Trophoblast cell (in vitro differentiated cells and primary cell): ENCODE results near the gene PRKCE.

ENCODE experiments used
- DNase-seq, 2 donors: peaks; one replicate each; pipeline ENCODE4 v3.0.0-alpha.2; 2016
- H2AFZ ChIP-seq: 2 replicates; pipeline ENCODE4 v1.6.1; 2013; ENCODE audit warnings: low read length, moderate library complexity, mild to moderate bottlenecking; ENCODE audit not compliant: insufficient read depth, poor library complexity
- H2AK5ac ChIP-seq: 2 replicates; pipeline ENCODE4 v1.6.1; 2013; ENCODE audit warnings: mild to moderate bottlenecking, low read length
- H2BK120ac ChIP-seq: 2 replicates; pipeline ENCODE4 v1.6.1; 2013; ENCODE audit warnings: low read length, mild to moderate bottlenecking, moderate library complexity; ENCODE audit not compliant: insufficient read depth, poor library complexity
- H2BK12ac ChIP-seq: 2 replicates; pipeline ENCODE4 v1.6.1; 2013; ENCODE audit warnings: mild to moderate bottlenecking, low read length, moderate library complexity
- H2BK5ac ChIP-seq: 2 replicates; pipeline ENCODE4 v1.6.1; 2013; ENCODE audit warnings: low read length, low read depth, moderate library complexity, mild to moderate bottlenecking; ENCODE audit not compliant: poor library complexity
- H3K14ac ChIP-seq: 2 replicates; pipeline ENCODE4 v1.6.1; 2013; ENCODE audit warnings: mild to moderate bottlenecking, low read length
- H3K18ac ChIP-seq: 2 replicates; pipeline ENCODE4 v1.6.1; 2013; ENCODE audit warnings: mild to moderate bottlenecking, low read length
- H3K23ac ChIP-seq: 2 replicates; pipeline ENCODE4 v1.6.1; 2013; ENCODE audit warnings: low read length
- H3K27ac ChIP-seq: 2 replicates; pipeline ENCODE4 v1.5.1; 2013; ENCODE audit warnings: low read depth, mild to moderate bottlenecking, inconsistent platforms, low read length, moderate library complexity
- H3K27me3 ChIP-seq: 2 replicates; pipeline ENCODE4 v1.6.1; 2013; ENCODE audit warnings: inconsistent platforms, mild to moderate bottlenecking, low read length, moderate library complexity; ENCODE audit not compliant: insufficient read depth
- H3K36me3 ChIP-seq, 2 experiments: 1 replicate in 1 of 2; 2 replicates in 1 of 2; pipeline ENCODE4 v1.6.1; 2013; ENCODE audit warnings: low read length in 2 of 2, mild to moderate bottlenecking in 2 of 2, moderate library complexity in 1 of 2; ENCODE audit not compliant: insufficient read depth in 2 of 2, control insufficient read depth in 1 of 2
- H3K4ac ChIP-seq: 2 replicates; pipeline ENCODE4 v1.6.1; 2013; ENCODE audit warnings: low read depth, mild to moderate bottlenecking, low read length, moderate library complexity
- H3K4me1 ChIP-seq, 2 experiments: 1 replicate in 1 of 2; 2 replicates in 1 of 2; pipeline ENCODE4 v1.6.1; 2013; ENCODE audit warnings: low read length in 2 of 2, mild to moderate bottlenecking in 2 of 2, moderate library complexity in 1 of 2; ENCODE audit not compliant: insufficient read depth in 2 of 2, control insufficient read depth in 1 of 2
- H3K4me2 ChIP-seq: 2 replicates; pipeline ENCODE4 v1.6.1; 2013; ENCODE audit warnings: inconsistent platforms, mild to moderate bottlenecking, low read length, moderate library complexity
- H3K4me3 ChIP-seq: 2 replicates; pipeline ENCODE4 v1.5.1; 2013; ENCODE audit warnings: mild to moderate bottlenecking, low read depth, low read length, inconsistent platforms
- H3K79me1 ChIP-seq: one replicate; pipeline ENCODE4 v1.6.1; 2013; ENCODE audit warnings: low read length
- H3K79me2 ChIP-seq: 2 replicates; pipeline ENCODE4 v1.6.1; 2013; ENCODE audit warnings: low read length, mild to moderate bottlenecking; ENCODE audit not compliant: control insufficient read depth, insufficient read depth, poor library complexity
- H3K9ac ChIP-seq: 2 replicates; pipeline ENCODE4 v1.6.1; 2013; ENCODE audit warnings: mild to moderate bottlenecking, low read length
- H3K9me3 ChIP-seq: 2 replicates; pipeline ENCODE4 v1.6.1; 2013; ENCODE audit warnings: low read depth, mild to moderate bottlenecking, control low read depth, inconsistent platforms, low read length; ENCODE audit not compliant: insufficient read depth
- H4K12ac ChIP-seq: 2 replicates; pipeline ENCODE4 v1.6.1; 2013; ENCODE audit warnings: low read depth, mild to moderate bottlenecking, low read length, moderate library complexity
- H4K8ac ChIP-seq: 2 replicates; pipeline ENCODE4 v1.6.1; 2013; ENCODE audit warnings: low read depth, mild to moderate bottlenecking, low read length, moderate library complexity
- H4K91ac ChIP-seq: one replicate; pipeline ENCODE4 v1.6.1; 2013; ENCODE audit warnings: low read depth, mild to moderate bottlenecking, low read length, moderate library complexity
- WGBS: extraction: QIAGEN DNeasy Blood & Tissue Kit; methylation state at CpG from one replicate; pipeline ENCODE4 v1.1.7; 2013; ENCODE audit warnings: missing lambda C conversion rate; ENCODE audit not compliant: insufficient read length, insufficient coverage; ENCODE audit errors: extremely low coverage; 5-methylcytosine and 5-hydroxymethylcytosine counted together

PRKCE gene

DNA sequence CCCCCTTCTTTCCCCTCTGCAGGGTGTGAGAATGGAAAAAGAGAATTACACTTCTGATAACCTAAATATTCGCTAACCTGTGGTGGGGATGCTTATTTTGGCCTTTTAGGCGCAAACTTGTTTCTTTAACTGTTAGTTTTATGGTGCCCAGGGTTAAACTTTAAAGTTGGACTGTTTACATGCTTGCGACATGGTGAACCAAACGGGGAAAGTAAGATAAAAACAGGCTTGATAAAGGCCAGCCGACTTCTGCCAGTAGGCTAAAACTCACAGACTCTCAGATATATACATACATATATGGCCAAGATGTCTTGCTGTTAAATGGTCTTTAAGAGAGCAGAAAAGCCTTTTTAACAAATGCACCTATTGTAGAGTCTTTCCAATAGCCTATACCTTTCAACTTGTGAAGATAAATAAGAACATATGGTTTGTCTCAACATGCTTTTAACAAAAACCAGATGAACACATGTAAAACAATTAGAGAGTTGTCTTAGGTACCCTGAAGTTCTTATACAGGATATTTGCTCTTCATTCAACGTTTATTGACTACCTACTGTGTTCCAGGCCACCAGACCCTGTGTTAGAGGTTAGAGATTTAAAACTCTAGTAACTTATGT lies 29.0 kb downstream of the PRKCE start:
- no peak overlapping the region for H3K23ac ChIP-seq
- H3K36me3 ChIP-seq: no peaks in the 10 kb centered on the region
- no peak overlapping the region for H3K27ac ChIP-seq
- H3K4me3 ChIP-seq: no peak overlapping the region
- no peak overlapping the region for H2AFZ ChIP-seq
- no peak overlapping the region for H4K8ac ChIP-seq
- H2BK5ac ChIP-seq: no peak overlapping the region
- no peaks in the 10 kb centered on the region for H3K79me2 ChIP-seq
- no peaks in the 10 kb centered on the region for H3K27me3 ChIP-seq
- no peak overlapping the region for H3K14ac ChIP-seq
- H4K91ac ChIP-seq: no peak overlapping the region
- no peak overlapping the region for H3K9ac ChIP-seq
- H3K4me2 ChIP-seq: no peak overlapping the region
- no peak overlapping the region for H2BK120ac ChIP-seq
- H2BK12ac ChIP-seq: no peak overlapping the region
- DNase-seq: no peak
- WGBS: no CpG with 5 or more reads among the region's 6 CpGs
- peaks cover 6 to 11% of the 10 kb centered on the region in 2 experiments for H3K4me1 ChIP-seq
- no peak overlapping the region for H4K12ac ChIP-seq
- no peak overlapping the region for H2AK5ac ChIP-seq
- no peaks in the 10 kb centered on the region for H3K9me3 ChIP-seq
- H3K4ac ChIP-seq: no peak overlapping the region
- no peak overlapping the region for H3K18ac ChIP-seq
- peaks cover 3% of the 10 kb centered on the region for H3K79me1 ChIP-seq

DNA sequence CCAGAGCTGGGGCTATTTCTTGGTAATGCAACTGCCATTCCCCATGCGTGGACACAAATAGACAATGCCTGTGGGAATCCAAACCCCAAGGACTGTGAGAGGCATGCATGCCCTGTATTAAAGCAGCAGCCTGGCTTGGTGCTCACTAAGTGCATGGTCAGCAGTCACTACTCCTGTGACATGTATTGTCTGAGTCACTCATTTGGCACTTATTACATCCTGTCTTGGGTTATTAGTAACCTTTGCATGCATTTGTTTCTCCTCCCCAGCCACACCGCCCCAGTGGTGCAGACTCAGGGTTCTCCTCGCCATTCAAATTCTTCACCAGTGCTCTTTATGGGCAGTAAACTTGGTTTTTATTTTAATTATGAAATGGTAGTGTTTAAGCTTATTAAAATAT lies 30.2 kb downstream of the PRKCE start:
- Histone ChIP-seq H2BK12ac (no peak overlapping the region), H3K9me3 (no peaks in the 10 kb centered on the region), H3K27ac (no peak overlapping the region), H4K91ac (no peak overlapping the region), H3K14ac (no peak overlapping the region), H3K23ac (no peak overlapping the region), H3K4me3 (no peak overlapping the region), H4K12ac (no peak overlapping the region), H3K4me2 (no peak overlapping the region), H4K8ac (no peak overlapping the region), H3K9ac (no peak overlapping the region), H2AFZ (no peak overlapping the region), H2BK120ac (no peak overlapping the region), H3K4ac (no peak overlapping the region), H3K4me1 (peaks cover 0 to 4% of the 10 kb centered on the region in 2 experiments), H3K36me3 (no peaks in the 10 kb centered on the region), H3K27me3 (no peaks in the 10 kb centered on the region), H3K18ac (no peak overlapping the region), H3K79me1 (no peaks in the 10 kb centered on the region), H3K79me2 (no peaks in the 10 kb centered on the region), H2BK5ac (no peak overlapping the region), H2AK5ac (no peak overlapping the region)
- DNase-seq: peak; percentile 22 to 70
- WGBS: no CpG with 5 or more reads among the region's 3 CpGs

DNA sequence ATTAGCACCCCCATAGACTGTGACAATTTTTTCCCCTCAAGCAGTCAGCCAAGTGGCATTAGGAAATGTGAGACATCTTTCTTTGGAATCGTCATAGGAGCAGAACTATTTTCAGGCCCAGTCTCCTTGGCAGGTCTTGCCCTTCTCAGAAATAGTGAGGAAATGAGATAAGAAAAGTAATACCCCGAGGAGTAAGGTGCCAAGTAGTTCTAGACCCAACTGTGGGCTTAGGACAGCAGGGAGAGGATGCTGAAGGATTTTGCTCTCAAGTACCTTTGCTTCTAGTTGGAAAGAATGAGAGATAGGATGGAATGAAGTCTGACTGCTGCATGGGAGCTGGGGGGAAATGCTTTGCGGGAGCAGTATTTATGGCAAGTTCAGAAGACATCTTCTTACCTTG lies 31.8 kb downstream of the PRKCE start:
- H3K4me2 ChIP-seq: no peak overlapping the region
- no peak overlapping the region for H4K91ac ChIP-seq
- peaks cover 0 to 4% of the 10 kb centered on the region in 2 experiments for H3K4me1 ChIP-seq
- H3K23ac ChIP-seq: no peak overlapping the region
- no peak overlapping the region for H2BK12ac ChIP-seq
- no peak overlapping the region for H4K12ac ChIP-seq
- H3K9ac ChIP-seq: no peak overlapping the region
- H3K36me3 ChIP-seq: no peaks in the 10 kb centered on the region
- H2BK5ac ChIP-seq: no peak overlapping the region
- WGBS: no CpG with 5 or more reads among the region's 3 CpGs
- H3K9me3 ChIP-seq: no peaks in the 10 kb centered on the region
- H2BK120ac ChIP-seq: no peak overlapping the region
- no peak overlapping the region for H2AFZ ChIP-seq
- H3K14ac ChIP-seq: no peak overlapping the region
- no peaks in the 10 kb centered on the region for H3K79me1 ChIP-seq
- H3K27ac ChIP-seq: no peak overlapping the region
- H3K4me3 ChIP-seq: no peak overlapping the region
- H3K27me3 ChIP-seq: no peaks in the 10 kb centered on the region
- no peak overlapping the region for H3K18ac ChIP-seq
- peak in 1 of 2 donors; percentile 53 for DNase-seq
- no peaks in the 10 kb centered on the region for H3K79me2 ChIP-seq
- no peak overlapping the region for H3K4ac ChIP-seq
- no peak overlapping the region for H4K8ac ChIP-seq
- no peak overlapping the region for H2AK5ac ChIP-seq

DNA sequence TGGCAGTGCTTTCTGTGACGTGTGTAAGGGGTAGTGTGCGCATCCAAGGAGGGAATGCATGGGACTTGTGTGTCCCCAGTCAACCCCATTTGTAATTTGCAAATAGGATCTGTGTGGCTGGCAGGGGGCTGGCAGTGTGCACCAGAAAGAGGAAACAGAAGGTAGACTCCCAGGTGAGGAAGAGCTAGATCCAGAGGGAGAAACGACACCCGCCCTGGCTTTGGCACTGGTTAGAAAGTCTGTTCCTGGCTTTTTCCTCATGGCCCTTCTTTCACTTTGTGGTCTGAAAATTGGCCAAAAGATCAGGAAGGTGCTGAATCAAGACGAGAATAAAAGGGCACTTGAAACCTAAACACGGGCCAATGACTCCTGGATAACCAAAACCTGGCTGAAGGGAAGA lies 33.3 kb downstream of the PRKCE start:
- Histone ChIP-seq H3K18ac (no peak overlapping the region), H3K27me3 (no peaks in the 10 kb centered on the region), H2BK5ac (no peak overlapping the region), H3K4me1 (peaks cover 0 to 4% of the 10 kb centered on the region in 2 experiments), H3K79me1 (no peaks in the 10 kb centered on the region), H3K4me3 (no peak overlapping the region), H2BK12ac (no peak overlapping the region), H2AFZ (no peak overlapping the region), H4K12ac (no peak overlapping the region), H4K8ac (no peak overlapping the region), H3K9ac (no peak overlapping the region), H3K4ac (no peak overlapping the region), H3K36me3 (no peaks in the 10 kb centered on the region), H3K9me3 (no peaks in the 10 kb centered on the region), H3K4me2 (no peak overlapping the region), H4K91ac (no peak overlapping the region), H3K23ac (no peak overlapping the region), H3K27ac (no peak overlapping the region), H2AK5ac (no peak overlapping the region), H2BK120ac (no peak overlapping the region), H3K79me2 (no peaks in the 10 kb centered on the region), H3K14ac (no peak overlapping the region)
- DNase-seq: no peak
- WGBS: no CpG with 5 or more reads among the region's 6 CpGs
